ENCODE data around the gene HIVEP3.

The HIVEP3 gene

DNA sequence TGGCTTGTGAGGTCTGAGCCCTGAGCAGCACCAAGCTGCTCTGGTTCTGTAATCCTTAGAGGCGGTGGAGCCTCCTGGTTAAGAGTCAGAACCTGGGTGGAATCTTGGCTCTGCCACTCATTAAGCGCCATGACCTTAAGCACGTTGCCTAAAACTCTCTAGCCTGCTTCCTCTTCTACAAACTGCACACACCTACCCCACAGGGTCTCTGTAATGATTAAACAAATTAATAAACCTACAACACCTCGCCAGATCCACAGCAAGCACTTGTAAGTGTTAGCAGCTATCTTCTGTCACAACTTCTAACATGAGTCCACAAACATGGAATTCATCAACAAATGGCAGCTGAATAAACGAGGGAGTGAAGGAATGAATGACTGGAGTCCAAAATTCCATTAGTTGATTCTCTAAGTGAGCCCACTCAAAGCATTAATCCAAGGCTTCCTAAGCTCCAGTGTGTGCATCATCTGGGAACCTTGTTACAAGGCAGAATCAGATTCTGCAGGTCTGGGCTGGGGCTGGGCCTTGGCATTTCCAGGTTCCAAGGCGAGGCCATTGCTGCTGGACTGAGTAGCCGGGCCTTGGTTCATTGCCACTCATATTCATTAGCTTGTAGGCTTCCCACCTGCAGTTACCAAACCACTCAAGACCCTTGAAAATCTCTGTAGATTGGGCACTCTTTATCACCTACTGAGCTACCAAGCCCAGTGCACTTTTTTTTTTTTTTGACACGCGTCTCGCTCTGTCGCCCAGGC is 168.6 kb downstream of the HIVEP3 start:
- no peak for DNase-seq

GRCh38 chr1:41745022-41745421 is 173.7 kb downstream of the HIVEP3 start:
- no peak for DNase-seq

- DNase-seq, result no peak
Observed at GRCh38 chr1:41743366-41743765, 175.4 kb downstream of the HIVEP3 start.

- no peak for DNase-seq
Observed at GRCh38 chr1:41742219-41742618, 176.5 kb downstream of the HIVEP3 start.

DNA sequence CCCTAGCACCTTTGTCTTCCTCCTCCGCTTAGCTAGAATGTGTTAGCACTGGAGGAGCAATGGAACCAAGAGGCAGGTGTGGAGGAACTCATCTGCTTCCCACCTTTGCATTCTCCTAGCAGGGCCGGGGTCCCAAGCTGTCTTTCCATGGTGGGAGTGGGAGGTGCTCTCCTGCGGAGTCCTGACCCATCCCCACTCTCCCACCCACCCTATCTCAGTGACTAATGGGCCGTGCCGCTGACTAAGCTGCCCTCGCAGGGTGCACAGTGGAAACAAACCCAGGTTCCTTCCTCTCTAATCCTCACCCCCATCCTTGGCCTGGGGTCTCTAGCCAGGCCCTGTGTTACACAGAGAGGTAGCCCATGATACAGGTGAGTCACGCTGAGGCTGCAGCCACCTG is 177.5 kb downstream of the HIVEP3 start:
- no peak for DNase-seq

- peak; percentile 23 for DNase-seq
Observed at GRCh38 chr1:41740630-41741239, 178.0 kb downstream of the HIVEP3 start.

DNA sequence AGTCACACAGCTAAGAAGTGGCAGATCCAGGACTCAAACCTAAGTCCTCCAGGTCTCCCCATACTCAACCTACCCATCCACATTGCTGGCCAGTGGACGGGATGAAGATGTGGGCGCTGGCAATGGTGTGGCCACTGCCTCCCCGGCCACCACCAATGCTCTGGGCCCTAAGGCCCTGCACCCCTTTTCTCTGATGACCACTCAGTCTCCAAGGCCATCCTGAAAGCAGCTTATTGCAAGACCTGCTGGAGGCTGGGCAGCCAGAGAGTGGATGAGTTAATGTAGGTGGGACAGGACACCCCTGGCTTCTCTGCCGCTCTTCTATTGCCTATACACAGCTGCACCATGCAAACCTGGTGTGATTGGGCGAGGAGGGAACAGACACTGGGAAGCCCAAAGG is 178.7 kb downstream of the HIVEP3 start:
- DNase-seq, result no peak

DNA sequence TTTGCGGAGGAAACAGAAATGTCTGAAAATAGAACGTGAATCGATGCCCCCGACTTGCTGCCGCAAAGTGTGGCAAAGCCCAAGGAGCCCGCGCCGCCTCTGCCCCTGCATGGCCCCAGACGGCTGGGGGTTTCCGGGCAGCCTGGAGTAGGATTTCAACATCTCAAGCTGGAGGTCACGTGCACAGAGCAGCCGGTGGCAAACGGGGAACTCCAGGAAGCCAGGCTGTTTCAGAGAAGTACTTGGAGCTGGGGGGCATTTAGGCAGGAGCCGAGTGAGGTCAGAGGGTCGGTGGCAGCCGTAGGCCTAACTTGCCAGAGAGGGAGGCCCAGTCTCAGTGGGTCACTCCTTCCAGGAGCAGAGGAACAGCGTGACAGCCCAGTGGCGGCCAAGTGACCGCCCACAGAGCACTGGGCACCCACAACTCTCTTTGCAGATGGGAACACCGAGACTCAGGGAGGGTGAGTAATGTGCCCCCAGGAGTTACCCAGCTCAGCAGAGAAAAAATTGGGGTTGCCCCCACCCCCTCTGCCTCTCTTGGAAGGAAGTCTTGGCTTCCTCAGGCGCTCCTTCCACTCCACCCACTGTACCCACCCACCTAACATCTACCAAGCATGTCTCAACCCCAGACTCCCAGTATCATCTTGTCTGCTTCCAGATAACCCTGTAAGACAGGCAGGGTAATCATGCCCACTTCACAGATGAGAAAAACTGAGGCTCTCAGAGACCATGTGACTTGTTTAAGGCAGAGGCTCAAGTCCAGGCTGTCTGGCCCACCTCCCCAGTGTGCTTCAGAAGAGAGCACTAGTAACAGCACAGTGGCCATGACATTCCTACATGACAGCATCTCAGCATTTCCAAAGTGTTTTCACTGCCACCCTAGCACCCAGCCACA is 179.4 kb downstream of the HIVEP3 start:
- no peak for DNase-seq

DNA sequence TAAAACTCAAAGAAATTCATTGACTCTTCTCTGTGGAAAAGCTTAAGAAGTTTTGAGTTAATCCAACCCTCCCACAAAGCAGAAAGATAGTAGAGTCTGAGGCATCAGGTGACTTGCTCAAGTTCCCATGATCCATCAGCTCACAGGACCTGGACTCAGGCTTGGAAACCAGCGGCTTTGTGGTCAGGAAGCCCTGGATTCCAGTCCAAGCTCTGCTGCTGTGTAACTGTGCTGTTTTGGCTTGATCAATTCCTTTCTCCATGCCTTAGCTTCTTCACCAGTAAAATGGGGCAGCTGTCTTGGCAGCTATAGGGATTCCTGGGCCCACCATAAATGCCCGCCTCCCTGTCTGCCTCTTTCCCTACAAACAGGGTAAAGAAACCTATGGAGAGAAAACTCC is 180.2 kb downstream of the HIVEP3 start:
- DNase-seq, result no peak

DNA sequence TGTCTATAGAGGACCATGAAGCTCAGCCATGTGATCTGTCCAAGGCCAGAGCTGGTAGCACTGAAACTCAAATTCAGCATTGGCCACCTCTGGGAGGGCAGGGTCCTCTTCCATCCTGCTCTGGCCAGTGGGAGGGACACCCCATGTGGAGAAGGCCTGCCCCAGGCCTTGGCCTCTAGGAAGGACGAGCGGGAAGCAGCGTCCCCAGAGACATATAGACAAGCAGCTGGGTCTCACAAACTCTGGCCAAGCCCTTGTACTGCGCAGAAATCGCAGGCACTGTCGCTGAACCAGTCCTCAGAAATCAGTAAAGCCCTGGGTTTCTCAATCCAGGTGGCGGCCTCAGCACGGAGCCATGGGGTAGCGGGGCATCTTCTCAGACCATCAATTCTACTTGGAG is 180.7 kb downstream of the HIVEP3 start:
- no peak for DNase-seq

GRCh38 chr1:41735631-41736260 is 183.0 kb downstream of the HIVEP3 start:
- DNase-seq, result no peak

DNA sequence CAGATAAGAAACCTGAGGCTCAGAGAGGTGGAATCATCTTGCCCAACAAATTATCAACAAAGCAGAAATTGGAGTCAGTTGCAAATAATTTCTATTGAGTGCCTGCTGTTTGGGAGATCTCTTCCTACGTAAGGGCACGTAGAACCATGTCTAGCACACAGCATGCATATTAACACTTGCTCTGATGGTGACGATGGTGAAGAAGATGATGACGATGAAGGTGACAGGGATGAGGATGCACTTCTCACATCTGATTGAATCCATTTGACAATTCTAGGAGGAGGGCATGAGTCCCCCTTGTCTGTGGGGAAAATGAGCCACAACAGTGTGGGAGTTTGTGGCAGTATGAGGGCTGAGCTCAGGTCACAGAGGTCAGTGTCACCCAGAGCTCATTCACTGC is 183.6 kb downstream of the HIVEP3 start:
- no peak for DNase-seq

GRCh38 chr1:41734201-41734970 is 184.3 kb downstream of the HIVEP3 start:
- DNase-seq, result no peak

DNA sequence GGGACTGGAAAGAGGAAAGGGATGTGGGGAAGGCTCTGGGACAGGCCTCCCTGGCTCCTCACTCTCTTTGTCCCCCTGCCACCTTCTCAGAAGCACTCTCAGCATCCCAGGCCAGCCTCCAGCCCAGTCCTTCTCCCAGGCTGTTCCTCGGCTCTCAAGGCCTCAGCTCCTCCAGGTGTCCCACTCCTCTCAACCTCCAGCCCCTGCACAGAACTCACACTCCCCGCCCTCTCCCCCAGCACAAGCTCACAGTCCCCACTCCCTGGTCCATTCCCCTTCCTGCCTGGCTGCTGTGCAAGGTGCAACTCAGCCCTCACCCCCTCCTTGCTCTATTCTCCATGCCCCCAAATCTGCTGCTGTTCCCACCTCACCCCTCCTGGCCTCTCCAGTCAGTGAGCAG is 185.0 kb downstream of the HIVEP3 start:
- no peak for DNase-seq

GRCh38 chr1:41733021-41733420 is 185.7 kb downstream of the HIVEP3 start:
- no peak for DNase-seq

- no peak for DNase-seq
Observed at GRCh38 chr1:41731516-41732030, 187.1 kb downstream of the HIVEP3 start.

GRCh38 chr1:41730806-41731205 is 187.9 kb downstream of the HIVEP3 start:
- DNase-seq, result no peak

- peak; percentile 93 for DNase-seq
Observed at GRCh38 chr1:41728403-41729202, 190.1 kb downstream of the HIVEP3 start.

GRCh38 chr1:41727749-41728115 is 191.0 kb downstream of the HIVEP3 start:
- DNase-seq, result no peak

- peak; percentile 55 for DNase-seq
Observed at GRCh38 chr1:41726899-41727748, 191.6 kb downstream of the HIVEP3 start.
